Fibroblast of lung (primary cell): ENCODE results near the gene MICAL3. TPM values are rescaled to one million over a fixed set of nuclear protein-coding genes. Genes with fewer than 3 reads are reported as not detected.

Experiments
- DNase-seq, 2 donors: peaks; one replicate each; pipeline versions ENCODE4 v3.0.0 to v3.0.0-alpha.2; 2010; ENCODE audit warnings: low read depth in 2 of 2
- H2AFZ ChIP-seq: 2 replicates; pipeline ENCODE4 v1.5.1; 2012; ENCODE audit warnings: low read length, control low read depth, inconsistent platforms
- H3K27ac ChIP-seq: 2 replicates; pipeline ENCODE4 v1.5.1; 2011; ENCODE audit warnings: low read length, control low read depth; ENCODE audit not compliant: insufficient read depth
- H3K27me3 ChIP-seq: 2 replicates; pipeline ENCODE4 v1.5.1; 2011; ENCODE audit warnings: mild to moderate bottlenecking, low read length; ENCODE audit not compliant: control insufficient read depth, insufficient read depth
- H3K36me3 ChIP-seq: 2 replicates; pipeline ENCODE4 v1.5.1; 2011; ENCODE audit warnings: low read length; ENCODE audit not compliant: control insufficient read depth, insufficient read depth
- H3K4me1 ChIP-seq: 2 replicates; pipeline ENCODE4 v1.5.1; 2011; ENCODE audit warnings: low read length; ENCODE audit not compliant: control insufficient read depth, insufficient read depth; ENCODE audit errors: extremely low read depth
- H3K4me2 ChIP-seq: 2 replicates; pipeline ENCODE4 v1.5.1; 2011; ENCODE audit warnings: low read length, control low read depth; ENCODE audit not compliant: insufficient read depth; ENCODE audit errors: extremely low read depth
- H3K4me3 ChIP-seq, 4 experiments: fragments of 200-600 bp in 1 of 4; sonication (generic) in 1 of 4; replicated peaks in 1 of 4; 2 replicates each; pipeline ENCODE4 v1.5.1; 2011 to 2016; ENCODE audit warnings: low read length in 4 of 4, low read depth in 3 of 4, mild to moderate bottlenecking in 3 of 4, control low read depth in 2 of 4, inconsistent platforms in 1 of 4, mixed read lengths in 1 of 4; ENCODE audit not compliant: insufficient read depth in 1 of 4; ENCODE audit errors: control extremely low read depth in 1 of 4
- H3K79me2 ChIP-seq: 2 replicates; pipeline ENCODE4 v1.5.1; 2012; ENCODE audit warnings: mild to moderate bottlenecking, low read length, inconsistent platforms; ENCODE audit not compliant: control insufficient read depth, insufficient read depth
- H3K9ac ChIP-seq: 2 replicates; pipeline ENCODE4 v1.5.1; 2011; ENCODE audit warnings: mild to moderate bottlenecking, low read length, control low read depth; ENCODE audit not compliant: insufficient read depth
- H3K9me3 ChIP-seq: 2 replicates; pipeline ENCODE4 v1.5.1; 2012; ENCODE audit warnings: low read depth, low read length; ENCODE audit not compliant: control insufficient read depth, insufficient read depth
- H4K20me1 ChIP-seq: 2 replicates; pipeline ENCODE4 v1.5.1; 2011; ENCODE audit warnings: low read length; ENCODE audit not compliant: control insufficient read depth, insufficient read depth; ENCODE audit errors: extremely low read depth
- EZH2 ChIP-seq: IDR thresholded peaks from 2 replicates; pipeline ENCODE4 v1.5.1; 2012; ENCODE audit warnings: low read length, control low read depth, mild to moderate bottlenecking; ENCODE audit errors: missing control alignments
- polyA plus RNA-seq, 2 donors: library from polyadenylated mRNA; depleted of rRNA in 1 of 2; stranded (reverse) in 1 of 2; unstranded in 1 of 2; fragments of >200 nt; gene quantifications; 2 replicates each; pipeline ENCODE4 v1.2.1, GENCODE V29; 2011 to 2012; ENCODE audit warnings: missing spikeins in 1 of 2
- total RNA-seq: library from RNA; depleted of rRNA; stranded (reverse); fragments of >200 nt; gene quantifications from 2 replicates; pipeline ENCODE4 v1.2.1, GENCODE V29; 2014
- TF ChIP-seq, protein P1 (sequence below), 2 donors: IDR thresholded peaks in 1 of 2; conservative IDR thresholded peaks in 1 of 2; 1 replicate in 1 of 2; 2 replicates in 1 of 2; pipeline ENCODE4 v1.5.1; 2011 to 2012; ENCODE audit warnings: low read length in 2 of 2, control low read depth in 1 of 2, inconsistent platforms in 1 of 2, low read depth in 1 of 2, mild to moderate bottlenecking in 1 of 2

MICAL3 gene
- total and polyA plus RNA-seq, 2 donors (not counting 1 experiment from before 2014, with no cell fraction given) = 10.8 to 22.6 TPM

DNA sequence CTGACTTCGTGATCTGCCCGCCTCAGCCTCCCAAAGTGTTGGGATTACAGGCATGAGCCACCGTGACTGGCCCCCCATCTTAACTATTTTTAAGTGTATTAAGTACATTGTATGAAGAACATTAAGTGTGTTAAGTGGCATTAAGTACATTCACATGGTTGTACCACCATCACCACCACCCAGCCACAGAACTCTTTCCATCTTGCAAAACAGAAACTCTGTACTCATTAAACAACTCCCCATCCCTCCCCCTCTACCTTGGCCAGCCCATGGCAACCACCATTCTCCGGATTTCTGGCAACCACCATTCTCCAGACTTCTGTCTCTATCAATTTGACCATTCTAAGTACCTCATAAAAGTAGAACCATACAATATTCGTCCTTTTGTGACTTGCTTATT lies 35.6 kb upstream of the MICAL3 start:
- Histone ChIP-seq H3K4me1 (peaks cover 28% of the 10 kb centered on the region), H3K9me3 (no peaks in the 10 kb centered on the region), H3K9ac (no peak overlapping the region), H2AFZ (no peak overlapping the region), H4K20me1 (no peaks in the 10 kb centered on the region), H3K4me2 (no peak overlapping the region), H3K36me3 (no peaks in the 10 kb centered on the region), H3K27ac (no peak overlapping the region), H3K4me3 (no peak overlapping the region), H3K27me3 (no peaks in the 10 kb centered on the region), H3K79me2 (no peaks in the 10 kb centered on the region)
- TF ChIP-seq EZH2 = no peak
- TF ChIP-seq, protein P1, sequence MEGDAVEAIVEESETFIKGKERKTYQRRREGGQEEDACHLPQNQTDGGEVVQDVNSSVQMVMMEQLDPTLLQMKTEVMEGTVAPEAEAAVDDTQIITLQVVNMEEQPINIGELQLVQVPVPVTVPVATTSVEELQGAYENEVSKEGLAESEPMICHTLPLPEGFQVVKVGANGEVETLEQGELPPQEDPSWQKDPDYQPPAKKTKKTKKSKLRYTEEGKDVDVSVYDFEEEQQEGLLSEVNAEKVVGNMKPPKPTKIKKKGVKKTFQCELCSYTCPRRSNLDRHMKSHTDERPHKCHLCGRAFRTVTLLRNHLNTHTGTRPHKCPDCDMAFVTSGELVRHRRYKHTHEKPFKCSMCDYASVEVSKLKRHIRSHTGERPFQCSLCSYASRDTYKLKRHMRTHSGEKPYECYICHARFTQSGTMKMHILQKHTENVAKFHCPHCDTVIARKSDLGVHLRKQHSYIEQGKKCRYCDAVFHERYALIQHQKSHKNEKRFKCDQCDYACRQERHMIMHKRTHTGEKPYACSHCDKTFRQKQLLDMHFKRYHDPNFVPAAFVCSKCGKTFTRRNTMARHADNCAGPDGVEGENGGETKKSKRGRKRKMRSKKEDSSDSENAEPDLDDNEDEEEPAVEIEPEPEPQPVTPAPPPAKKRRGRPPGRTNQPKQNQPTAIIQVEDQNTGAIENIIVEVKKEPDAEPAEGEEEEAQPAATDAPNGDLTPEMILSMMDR (conservative IDR thresholded peaks at IDR 0.05 in 1 of 2, IDR thresholded peaks at IDR 0.05 in 1 of 2; ENCODE audit: low read depth in 1 of 2, low read length in 2 of 2) = no peak
- no peak for DNase-seq

DNA sequence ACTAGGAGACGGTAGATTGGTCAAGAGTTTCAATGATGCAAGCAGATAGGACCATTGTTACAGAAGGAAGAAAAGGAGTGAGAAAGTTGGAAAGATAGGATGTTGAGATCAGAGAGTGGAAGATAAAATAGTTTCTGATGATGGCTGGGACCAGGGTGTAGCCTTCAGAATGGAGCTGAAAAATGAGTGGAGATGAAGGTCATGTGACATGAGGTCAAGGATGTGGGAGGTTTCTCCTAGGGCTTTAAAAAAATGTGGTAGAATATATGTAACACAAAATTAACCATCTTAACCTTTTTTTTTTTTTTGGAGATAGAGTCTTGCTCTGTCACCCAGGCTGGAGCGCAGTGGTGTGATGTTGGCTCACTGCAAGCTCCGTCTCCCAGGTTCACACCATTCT lies 35.1 kb upstream of the MICAL3 start:
- H3K4me3 ChIP-seq = no peak overlapping the region

DNA sequence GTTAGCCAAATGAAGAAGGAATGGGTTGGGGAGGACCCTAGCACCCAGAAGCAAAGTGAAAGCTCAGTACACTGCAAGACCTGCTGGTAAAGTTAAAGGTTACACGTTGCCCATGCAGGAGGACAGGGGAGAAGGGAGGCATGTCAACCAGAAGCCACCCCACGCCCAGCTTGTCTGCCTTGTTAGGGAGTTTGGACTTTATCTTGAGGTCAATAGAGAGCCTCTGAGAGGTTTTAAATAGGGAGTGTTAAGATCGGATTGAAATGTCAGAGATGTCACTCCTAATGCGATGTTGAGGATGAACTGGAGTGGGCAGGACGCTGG lies 34.7 kb upstream of the MICAL3 start:
- Histone ChIP-seq H3K4me3 (no peak overlapping the region), H3K79me2 (no peaks in the 10 kb centered on the region), H2AFZ (no peak overlapping the region), H3K4me1 (peaks cover 28% of the 10 kb centered on the region), H3K27me3 (no peaks in the 10 kb centered on the region), H3K27ac (no peak overlapping the region), H3K9ac (no peak overlapping the region), H3K36me3 (no peaks in the 10 kb centered on the region), H3K9me3 (no peaks in the 10 kb centered on the region), H4K20me1 (no peaks in the 10 kb centered on the region), H3K4me2 (no peak overlapping the region)
- no peak for TF ChIP-seq EZH2
- no peak for DNase-seq

More for the DNA sequence above, 35.1 kb upstream of the MICAL3 start:
- Histone ChIP-seq H3K4me2 (no peak overlapping the region), H3K27ac (no peak overlapping the region), H3K4me1 (peaks cover 28% of the 10 kb centered on the region), H2AFZ (no peak overlapping the region), H3K79me2 (no peaks in the 10 kb centered on the region), H3K36me3 (no peaks in the 10 kb centered on the region), H4K20me1 (no peaks in the 10 kb centered on the region), H3K27me3 (no peaks in the 10 kb centered on the region), H3K9ac (no peak overlapping the region), H3K9me3 (no peaks in the 10 kb centered on the region)
- TF ChIP-seq, protein P1 (conservative IDR thresholded peaks at IDR 0.05 in 1 of 2, IDR thresholded peaks at IDR 0.05 in 1 of 2; ENCODE audit: low read depth in 1 of 2, low read length in 2 of 2) = no peak
- no peak for TF ChIP-seq EZH2
- no peak for DNase-seq
